ENCODE data around the gene PPFIA2. TPM values are rescaled to one million over a fixed set of nuclear protein-coding genes. Genes with fewer than 3 reads are reported as not detected.

PPFIA2 gene
- total RNA-seq, 3 donors from 2014 or later: 1.1 to 2.9 (median 2.6) TPM

DNA sequence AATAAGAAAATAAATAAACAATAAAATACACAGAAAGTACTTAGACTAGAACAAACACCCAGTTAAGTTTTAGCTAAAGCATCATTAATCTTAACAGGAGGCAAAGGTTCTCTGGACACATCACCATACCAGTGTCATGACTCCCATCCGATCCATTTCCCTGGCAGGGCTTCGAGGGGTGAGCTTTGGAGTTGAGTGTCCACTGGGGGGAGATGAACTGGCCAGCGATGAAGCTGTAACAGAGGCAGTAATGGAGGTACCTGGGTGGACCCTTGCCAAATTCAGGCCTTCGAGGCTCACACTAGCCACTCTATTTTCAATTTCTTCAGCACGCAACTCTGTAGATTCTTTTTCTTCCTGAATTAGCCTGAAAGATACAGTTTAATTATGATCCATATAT, 411.7 kb downstream of the PPFIA2 start:
- DNase-seq: no peak
- Histone ChIP-seq H3K9me3 (no peaks in the 10 kb centered on the region), H3K4me3 (no peak overlapping the region), H3K4me1 (ENCODE audit: low read depth) (no peaks in the 10 kb centered on the region), H3K36me3 (ENCODE audit: low read depth) (no peaks in the 10 kb centered on the region)
- TF ChIP-seq, protein P1, sequence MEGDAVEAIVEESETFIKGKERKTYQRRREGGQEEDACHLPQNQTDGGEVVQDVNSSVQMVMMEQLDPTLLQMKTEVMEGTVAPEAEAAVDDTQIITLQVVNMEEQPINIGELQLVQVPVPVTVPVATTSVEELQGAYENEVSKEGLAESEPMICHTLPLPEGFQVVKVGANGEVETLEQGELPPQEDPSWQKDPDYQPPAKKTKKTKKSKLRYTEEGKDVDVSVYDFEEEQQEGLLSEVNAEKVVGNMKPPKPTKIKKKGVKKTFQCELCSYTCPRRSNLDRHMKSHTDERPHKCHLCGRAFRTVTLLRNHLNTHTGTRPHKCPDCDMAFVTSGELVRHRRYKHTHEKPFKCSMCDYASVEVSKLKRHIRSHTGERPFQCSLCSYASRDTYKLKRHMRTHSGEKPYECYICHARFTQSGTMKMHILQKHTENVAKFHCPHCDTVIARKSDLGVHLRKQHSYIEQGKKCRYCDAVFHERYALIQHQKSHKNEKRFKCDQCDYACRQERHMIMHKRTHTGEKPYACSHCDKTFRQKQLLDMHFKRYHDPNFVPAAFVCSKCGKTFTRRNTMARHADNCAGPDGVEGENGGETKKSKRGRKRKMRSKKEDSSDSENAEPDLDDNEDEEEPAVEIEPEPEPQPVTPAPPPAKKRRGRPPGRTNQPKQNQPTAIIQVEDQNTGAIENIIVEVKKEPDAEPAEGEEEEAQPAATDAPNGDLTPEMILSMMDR (IDR thresholded peaks at IDR 0.05): no peak
- ATAC-seq: no peak
- intact Hi-C loops (cut with DNase I, micrococcal nuclease): no loop called here

DNA sequence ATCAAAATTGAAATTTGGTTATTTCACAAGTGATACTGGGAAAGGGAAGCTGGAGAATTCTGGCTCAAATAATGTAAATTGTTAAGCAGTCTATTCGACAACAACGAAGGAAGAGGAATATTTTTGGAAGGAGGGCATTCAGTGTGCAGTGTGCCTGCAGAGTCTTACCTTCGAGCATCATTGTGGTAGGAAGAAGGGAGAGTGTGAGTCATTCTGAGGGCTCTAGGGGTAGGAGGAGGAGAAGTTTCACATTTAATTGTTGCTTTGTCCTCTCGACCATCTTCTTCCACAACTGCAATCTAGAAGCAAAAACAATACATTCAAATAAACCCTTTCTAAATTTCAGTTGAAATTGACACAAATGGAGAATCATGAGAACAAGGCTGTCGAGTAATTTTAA, 418.2 kb downstream of the PPFIA2 start:
- Histone ChIP-seq H3K4me1 (ENCODE audit: low read depth) (no peaks in the 10 kb centered on the region), H3K36me3 (ENCODE audit: low read depth) (no peaks in the 10 kb centered on the region), H3K9me3 (no peaks in the 10 kb centered on the region), H3K4me3 (no peak overlapping the region)
- DNase-seq (no peak), ATAC-seq (no peak)
- intact Hi-C loops (cut with DNase I, micrococcal nuclease): no loop called here
- TF ChIP-seq, protein P1 (IDR thresholded peaks at IDR 0.05): no peak

DNA sequence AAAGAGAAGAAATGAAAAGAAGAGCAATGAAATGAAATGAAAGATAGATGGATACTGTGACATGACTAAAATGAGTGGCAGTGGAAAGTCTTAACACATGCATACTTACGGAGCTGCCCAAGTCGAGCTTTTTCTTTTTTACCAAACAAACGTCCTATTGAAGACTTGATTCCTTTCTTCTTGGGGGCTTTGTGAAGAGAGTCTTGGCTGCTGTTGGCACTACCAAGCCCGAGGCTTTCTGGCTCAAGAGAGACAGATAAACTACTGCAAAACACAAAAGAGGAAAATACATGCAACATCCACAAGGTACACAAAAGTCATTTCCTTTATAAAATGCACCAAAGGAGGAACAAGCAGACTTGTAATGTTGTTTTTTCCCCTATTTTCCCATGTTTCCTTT, 420.1 kb downstream of the PPFIA2 start:
- H3K9me3 ChIP-seq: no peaks in the 10 kb centered on the region
- H3K36me3 ChIP-seq (ENCODE audit: low read depth): no peaks in the 10 kb centered on the region
- H3K4me3 ChIP-seq: no peak overlapping the region
- ATAC-seq (no peak), DNase-seq (no peak)
- intact Hi-C loops (cut with DNase I, micrococcal nuclease): no loop called here
- no peaks in the 10 kb centered on the region for H3K4me1 ChIP-seq (ENCODE audit: low read depth)
- TF ChIP-seq, protein P1 (IDR thresholded peaks at IDR 0.05): no peak

DNA sequence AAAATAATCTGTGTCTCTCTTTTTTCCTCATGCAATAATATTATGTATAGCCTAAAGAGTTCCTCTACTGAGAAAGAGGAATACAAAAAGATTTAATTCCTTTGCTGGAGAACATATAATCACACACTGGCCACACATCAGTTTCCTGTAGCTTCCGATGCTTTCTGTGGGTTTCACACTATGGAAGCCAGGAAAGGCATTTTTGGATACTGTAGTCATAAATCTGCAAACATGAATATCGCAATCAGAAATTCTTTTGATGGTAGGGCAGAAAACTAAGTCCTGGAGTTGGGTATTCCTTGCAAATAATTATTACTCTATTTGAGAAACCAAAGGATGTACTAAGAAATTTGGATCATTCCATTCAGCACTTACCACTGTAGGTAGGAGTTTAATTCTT, 421.3 kb downstream of the PPFIA2 start:
- no peak for DNase-seq
- Histone ChIP-seq H3K9me3 (no peaks in the 10 kb centered on the region), H3K4me3 (no peak overlapping the region), H3K4me1 (ENCODE audit: low read depth) (no peaks in the 10 kb centered on the region), H3K36me3 (ENCODE audit: low read depth) (no peaks in the 10 kb centered on the region)
- TF ChIP-seq, protein P1 (IDR thresholded peaks at IDR 0.05): no peak
- no peak for ATAC-seq
- intact Hi-C loops (cut with DNase I, micrococcal nuclease): no loop called here

DNA sequence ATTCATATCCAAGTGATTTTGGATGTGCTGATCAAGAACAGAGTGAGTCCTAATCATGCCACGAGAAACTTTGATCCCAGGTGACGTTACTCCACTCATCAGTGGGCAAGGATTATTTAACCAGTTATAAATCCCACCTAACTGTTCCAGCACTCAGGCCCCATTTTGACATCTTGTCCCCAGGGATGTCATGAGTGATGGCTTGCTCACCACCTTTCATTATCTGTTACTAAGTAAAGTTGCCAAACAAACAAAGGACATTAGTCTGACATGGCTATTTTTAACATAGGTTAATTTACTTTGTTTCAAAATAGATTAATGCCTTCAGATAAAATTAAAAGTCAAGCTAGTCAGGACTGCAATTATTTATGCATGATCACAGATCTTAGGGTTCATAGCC, 425.3 kb downstream of the PPFIA2 start:
- Histone ChIP-seq H3K9me3 (no peaks in the 10 kb centered on the region), H3K4me1 (ENCODE audit: low read depth) (no peaks in the 10 kb centered on the region), H3K4me3 (no peak overlapping the region), H3K36me3 (ENCODE audit: low read depth) (no peaks in the 10 kb centered on the region)
- DNase-seq: no peak
- TF ChIP-seq, protein P1 (IDR thresholded peaks at IDR 0.05): no peak
- intact Hi-C loops (cut with DNase I, micrococcal nuclease): no loop called here
- no peak for ATAC-seq

DNA sequence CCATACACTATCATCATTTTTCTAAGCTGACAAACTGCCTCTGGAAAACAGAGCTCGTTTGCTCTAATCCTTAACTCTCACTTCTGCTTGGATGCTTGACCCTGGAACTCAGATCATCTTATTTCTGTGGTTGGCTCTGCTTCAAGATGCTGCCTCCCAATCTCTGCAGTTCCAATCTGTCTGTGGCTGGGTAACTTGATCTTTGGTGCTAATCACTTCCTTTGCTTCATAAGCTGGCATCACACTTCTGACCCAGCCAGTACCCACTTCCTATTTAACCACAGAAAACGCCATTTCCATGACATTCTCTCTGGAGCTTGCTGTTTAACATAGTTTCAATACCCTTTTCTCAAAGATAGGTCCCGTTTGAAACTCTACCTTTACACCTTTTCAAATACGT, 427.1 kb downstream of the PPFIA2 start:
- Histone ChIP-seq H3K36me3 (ENCODE audit: low read depth) (no peaks in the 10 kb centered on the region), H3K4me1 (ENCODE audit: low read depth) (no peaks in the 10 kb centered on the region), H3K9me3 (no peaks in the 10 kb centered on the region), H3K4me3 (no peak overlapping the region)
- intact Hi-C loops (cut with DNase I, micrococcal nuclease): no loop called here
- ATAC-seq (no peak), DNase-seq (no peak)
- TF ChIP-seq, protein P1 (IDR thresholded peaks at IDR 0.05): no peak

All from mucosa of descending colon (tissue), 3 donors.